ENCODE results near the gene CGNL1. TPM values are rescaled to one million over a fixed set of nuclear protein-coding genes. Genes with fewer than 3 reads are reported as not detected.

CGNL1 gene
- polyA plus RNA-seq, 2 of the 4 experiments (the other 2 are of a cell fraction): 1.4 to 1.8 TPM

- Histone ChIP-seq H3K4me3 (no peak overlapping the region), H3K9me3 (no peaks in the 10 kb centered on the region), H3K27ac (no peak overlapping the region), H3K4me2 (no peak overlapping the region), H3K4me1 (no peaks in the 10 kb centered on the region)
- ATAC-seq (no peak), DNase-seq (ENCODE audit: low read depth in 1 of 2, low spot score in 1 of 2) (no peak), FAIRE-seq (no peak)
- WGBS (ENCODE audit: missing lambda C conversion rate): 69% methylated on average over 1 of the region's 1 CpG
- ChIA-PET CTCF (interaction anchor here (1.1 to 17.5 kb wide), 7 partner anchors 6 to 212 kb away, joined by 3 to 512 read pairs (median 7); no protein-coding TSS in a partner anchor), POLR2A (no interaction called here)
- no peak for TF ChIP-seq JUNB (IDR thresholded peaks at IDR 0.05)
- no peak for TF ChIP-seq RARB (CRISPR knock-in tag; IDR thresholded peaks at IDR 0.05)
- no peak for TF ChIP-seq HOXA7 (CRISPR knock-in tag; IDR thresholded peaks at IDR 0.05)
- TF ChIP-seq MAZ (IDR thresholded peaks at IDR 0.05; ENCODE audit: borderline replicate concordance, low read depth, low read length): no peak
- no peak for TF ChIP-seq HOXB5 (CRISPR knock-in tag; IDR thresholded peaks at IDR 0.05)
- TF ChIP-seq POLR2AphosphoS2 (conservative IDR thresholded peaks at IDR 0.05; ENCODE audit: low read length): no peak
- no peak for TF ChIP-seq ZC3H11A (IDR thresholded peaks at IDR 0.05)
- no peak for TF ChIP-seq EP300 (IDR thresholded peaks at IDR 0.05)
- no peak for TF ChIP-seq E2F6 (IDR thresholded peaks at IDR 0.05; ENCODE audit: borderline replicate concordance, low read depth)
- no peak for TF ChIP-seq SREBF2 (IDR thresholded peaks at IDR 0.05)
- no peak for TF ChIP-seq RAD21 (conservative IDR thresholded peaks at IDR 0.05 in 1 of 2, IDR thresholded peaks at IDR 0.05 in 1 of 2)
- no peak for TF ChIP-seq FOSB (CRISPR knock-in tag; IDR thresholded peaks at IDR 0.05)
- TF ChIP-seq ELK1 (IDR thresholded peaks at IDR 0.05; ENCODE audit: low read depth, low read length): no peak
- no peak for TF ChIP-seq REST (IDR thresholded peaks at IDR 0.05)
Observed at GRCh38 chr15:57348081-57348480, 28.2 kb upstream of the CGNL1 start.

- DNase-seq (ENCODE audit: low read depth in 1 of 2, low spot score in 1 of 2) (no peak), FAIRE-seq (no peak), ATAC-seq (no peak)
- H3K4me1 ChIP-seq: no peaks in the 10 kb centered on the region
- CTCF ChIA-PET: interaction anchor here (0.7 to 10.3 kb wide), 9 partner anchors 11 to 207 kb away, joined by 3 to 111 read pairs (median 8); no protein-coding TSS in a partner anchor
- POLR2A ChIA-PET: no interaction called here
- 85% methylated on average over 17 of the region's 17 CpGs for WGBS (ENCODE audit: missing lambda C conversion rate)
- no peak overlapping the region for H3K4me3 ChIP-seq
- no peak overlapping the region for H3K4me2 ChIP-seq
- no peaks in the 10 kb centered on the region for H3K9me3 ChIP-seq
- H3K27ac ChIP-seq: no peak overlapping the region
- TF ChIP-seq E2F6 (IDR thresholded peaks at IDR 0.05; ENCODE audit: borderline replicate concordance, low read depth) (no peak), ATOH8 (CRISPR knock-in tag; IDR thresholded peaks at IDR 0.05; ENCODE audit: low read depth) (no peak), NR3C1 (IDR thresholded peaks at IDR 0.05) (no peak), CTCF (IDR thresholded peaks at IDR 0.05) (no peak), NFE2L2 (conservative IDR thresholded peaks at IDR 0.05; ENCODE audit: low read length) (no peak), KDM1A (IDR thresholded peaks at IDR 0.05; ENCODE audit: low read depth) (no peak), REST (IDR thresholded peaks at IDR 0.05) (no peak), CHD2 (IDR thresholded peaks at IDR 0.05; ENCODE audit: low read length, partially characterized antibody) (no peak), CHD4 (IDR thresholded peaks at IDR 0.05; ENCODE audit: borderline replicate concordance) (no peak), ZSCAN20 (CRISPR knock-in tag; IDR thresholded peaks at IDR 0.05) (no peak)
Observed at GRCh38 chr15:57352535-57353316, 23.6 kb upstream of the CGNL1 start.
